ENCODE measurements around the gene RANBP1. TPM values are rescaled to one million over a fixed set of nuclear protein-coding genes. Genes with fewer than 3 reads are reported as not detected.

Gene RANBP1
- total and polyA plus RNA-seq, 11 donors, result 29.3 to 85.3 (median 41.5) TPM

DNA sequence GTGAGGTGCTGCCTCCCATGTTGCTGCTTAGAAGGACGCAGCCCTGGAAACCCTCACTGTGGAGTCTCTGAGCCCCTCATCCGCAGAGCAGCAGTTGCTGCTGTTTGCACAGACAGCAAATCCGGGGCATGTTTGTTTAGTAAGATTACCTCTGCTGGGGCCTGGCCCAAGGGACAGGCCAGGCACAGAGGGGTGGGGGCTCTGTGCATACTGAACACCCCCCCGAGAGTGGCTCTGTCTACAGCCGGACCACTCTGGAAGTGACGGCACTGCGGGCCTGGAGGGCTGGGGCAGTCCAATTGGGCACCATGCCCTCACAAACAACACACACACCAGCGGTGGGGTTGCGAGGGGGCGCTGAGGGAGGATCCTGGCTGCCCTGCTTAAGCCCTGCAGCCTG is 57.9 kb downstream of the RANBP1 start:
- ATAC-seq, result no peak
- H3K27me3 ChIP-seq, result no peaks in the 10 kb centered on the region
- no peaks in the 10 kb centered on the region for H3K36me3 ChIP-seq
- no peak overlapping the region for H3K27ac ChIP-seq
- 64 to 84% (median 73%) methylated on average over 6 to 10 of the region's 10 CpGs; no CpG with 5 or more reads in 1 of the 4 donors for WGBS, 4 donors
- no peak overlapping the region for H3K4me3 ChIP-seq
- TF ChIP-seq, protein P1, sequence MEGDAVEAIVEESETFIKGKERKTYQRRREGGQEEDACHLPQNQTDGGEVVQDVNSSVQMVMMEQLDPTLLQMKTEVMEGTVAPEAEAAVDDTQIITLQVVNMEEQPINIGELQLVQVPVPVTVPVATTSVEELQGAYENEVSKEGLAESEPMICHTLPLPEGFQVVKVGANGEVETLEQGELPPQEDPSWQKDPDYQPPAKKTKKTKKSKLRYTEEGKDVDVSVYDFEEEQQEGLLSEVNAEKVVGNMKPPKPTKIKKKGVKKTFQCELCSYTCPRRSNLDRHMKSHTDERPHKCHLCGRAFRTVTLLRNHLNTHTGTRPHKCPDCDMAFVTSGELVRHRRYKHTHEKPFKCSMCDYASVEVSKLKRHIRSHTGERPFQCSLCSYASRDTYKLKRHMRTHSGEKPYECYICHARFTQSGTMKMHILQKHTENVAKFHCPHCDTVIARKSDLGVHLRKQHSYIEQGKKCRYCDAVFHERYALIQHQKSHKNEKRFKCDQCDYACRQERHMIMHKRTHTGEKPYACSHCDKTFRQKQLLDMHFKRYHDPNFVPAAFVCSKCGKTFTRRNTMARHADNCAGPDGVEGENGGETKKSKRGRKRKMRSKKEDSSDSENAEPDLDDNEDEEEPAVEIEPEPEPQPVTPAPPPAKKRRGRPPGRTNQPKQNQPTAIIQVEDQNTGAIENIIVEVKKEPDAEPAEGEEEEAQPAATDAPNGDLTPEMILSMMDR (IDR thresholded peaks at IDR 0.05), result no peak
- TF ChIP-seq POLR2A (IDR thresholded peaks at IDR 0.05), result no peak
- no peak for DNase-seq
- no peaks in the 10 kb centered on the region for H3K4me1 ChIP-seq
- no peaks in the 10 kb centered on the region for H3K9me3 ChIP-seq
- intact Hi-C loops (cut with DNase I), result loop anchor here in 2 of 10 donors (5.0 to 10.0 kb wide), 2 partner anchors 91 to 94 kb away; partner anchors contain the start of gene RTN4R (in 2 of the 2)

DNA sequence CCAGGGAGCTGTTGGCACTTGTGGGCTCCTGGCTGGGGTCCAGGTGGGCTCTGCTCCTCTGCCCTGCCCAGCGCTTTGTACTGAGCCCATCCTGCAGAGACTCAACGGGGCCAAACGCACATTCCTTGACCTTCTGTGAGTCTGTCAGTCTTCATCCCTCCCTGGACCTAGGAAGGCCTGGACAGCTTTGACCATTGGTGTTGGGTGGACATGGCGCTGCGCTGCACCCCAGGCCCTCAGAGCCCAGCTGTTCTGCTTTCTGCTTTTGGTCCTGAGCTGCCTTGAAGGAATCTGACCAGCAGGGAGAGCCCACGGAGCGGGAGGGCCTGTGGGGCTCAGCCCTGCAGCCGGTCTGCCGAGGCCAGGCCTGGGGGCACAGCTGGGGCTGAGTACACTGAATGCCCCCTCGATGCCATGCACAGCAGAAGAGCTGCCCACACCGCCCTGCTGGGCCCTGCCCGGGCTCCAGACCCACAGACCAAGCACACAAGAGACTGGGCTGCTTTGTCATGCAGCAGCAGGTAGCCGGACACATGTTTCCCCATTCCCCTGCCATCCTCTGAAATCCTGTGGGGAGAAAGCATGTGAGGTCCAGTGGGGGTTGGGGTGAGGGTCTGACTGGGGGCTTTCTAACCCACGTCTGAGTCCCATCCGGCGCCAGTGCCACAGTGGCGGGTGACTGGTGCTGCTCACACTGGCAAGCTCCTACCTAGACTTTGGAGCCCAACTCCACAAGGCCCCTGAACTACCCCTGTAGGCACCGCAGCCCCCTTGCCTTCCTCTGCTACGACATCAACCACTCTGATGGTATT is 59.1 kb downstream of the RANBP1 start:
- H3K27ac ChIP-seq, result no peak overlapping the region
- no peaks in the 10 kb centered on the region for H3K4me1 ChIP-seq
- intact Hi-C loops (cut with DNase I), result loop anchor here in 4 of 10 donors (5.0 to 10.0 kb wide), 3 partner anchors 62 to 92 kb away; partner anchors contain the start of gene RTN4R (in 4 of the 4)
- H3K9me3 ChIP-seq, result no peaks in the 10 kb centered on the region
- DNase-seq, result no peak
- TF ChIP-seq, protein P1 (IDR thresholded peaks at IDR 0.05), result peak in 8 of 12 donors; percentile 9 to 42 (median 18)
- TF ChIP-seq POLR2A (IDR thresholded peaks at IDR 0.05), result no peak
- no peaks in the 10 kb centered on the region for H3K36me3 ChIP-seq
- H3K4me3 ChIP-seq, result no peak overlapping the region
- WGBS, 4 donors, result 68 to 79% (median 71%) methylated on average over 18 to 19 of the region's 19 CpGs
- H3K27me3 ChIP-seq, result no peaks in the 10 kb centered on the region
- ATAC-seq, result peak in 3 of 4 donors; percentile 13 to 38 (median 14)

DNA sequence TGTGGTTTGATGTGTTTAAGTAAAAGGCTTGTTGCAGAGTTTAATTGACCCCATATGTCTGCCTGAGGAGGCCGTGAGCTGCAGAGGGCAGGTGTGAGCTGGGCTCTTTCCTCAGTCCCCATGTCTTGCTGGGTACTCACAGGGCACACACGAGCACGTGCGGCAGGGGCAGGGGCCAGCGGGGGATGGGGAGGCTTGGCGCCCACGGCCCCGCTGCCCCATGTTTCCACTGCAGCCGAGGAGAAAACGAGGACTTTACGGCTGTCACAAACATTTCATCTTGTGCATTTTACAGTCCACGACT is 59.6 kb downstream of the RANBP1 start:
- intact Hi-C loops (cut with DNase I), result loop anchor here in 3 of 10 donors (5.0 to 10.0 kb wide), 3 partner anchors 62 to 92 kb away; partner anchors contain the start of gene RTN4R (in 3 of the 3)
- H3K4me1 ChIP-seq, result no peaks in the 10 kb centered on the region
- 66 to 74% (median 72%) methylated on average over 12 of the region's 12 CpGs for WGBS, 4 donors

More for the DNA sequence above, 59.6 kb downstream of the RANBP1 start:
- no peak for TF ChIP-seq POLR2A (IDR thresholded peaks at IDR 0.05)
- TF ChIP-seq, protein P1 (IDR thresholded peaks at IDR 0.05), result no peak
- ATAC-seq, result no peak
- H3K36me3 ChIP-seq, result no peaks in the 10 kb centered on the region
- H3K27me3 ChIP-seq, result no peaks in the 10 kb centered on the region
- H3K4me3 ChIP-seq, result no peak overlapping the region
- no peak overlapping the region for H3K27ac ChIP-seq
- H3K9me3 ChIP-seq, result no peaks in the 10 kb centered on the region
- no peak for DNase-seq
